HG03025 (cell line): ENCODE measurements around the gene YEATS2.

Experiments used
- ATAC-seq: cut with Tn5 transposase; IDR thresholded peaks from one replicate; pipeline ENCODE4 v1.9.1; 2021; ENCODE audit warnings: mild to moderate bottlenecking, moderate library complexity; ENCODE audit not compliant: unreplicated experiment, low FRiP score

YEATS2 gene

GRCh38 chr3:183826448-183827250 is 129.1 kb downstream of the YEATS2 start:
- ATAC-seq = no peak

- no peak for ATAC-seq
These were observed 130.4 kb downstream of the YEATS2 start for GRCh38 chr3:183827809-183828537.

- no peak for ATAC-seq
These were observed 130.9 kb downstream of the YEATS2 start for GRCh38 chr3:183828538-183828870.

DNA sequence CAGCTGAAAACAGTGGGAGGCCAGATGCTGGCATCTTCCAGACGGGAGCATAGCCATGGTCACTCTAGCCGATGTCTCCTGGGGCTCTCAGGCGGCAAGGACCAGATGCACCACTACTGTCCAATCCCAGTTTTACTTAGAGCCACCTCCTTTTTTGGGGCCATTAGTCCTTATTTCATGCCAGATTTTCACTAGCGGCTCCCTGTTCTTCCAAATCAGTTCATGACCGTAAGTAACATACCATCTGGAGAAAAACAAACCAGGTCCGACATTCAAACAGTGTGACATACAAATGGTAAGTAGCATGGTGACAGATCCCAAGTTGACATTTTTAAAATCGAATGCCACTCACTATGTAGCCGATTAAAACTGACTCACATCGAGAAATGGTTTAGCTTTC is 131.9 kb downstream of the YEATS2 start:
- no peak for ATAC-seq

GRCh38 chr3:183830187-183830586 is 132.6 kb downstream of the YEATS2 start:
- ATAC-seq = no peak

DNA sequence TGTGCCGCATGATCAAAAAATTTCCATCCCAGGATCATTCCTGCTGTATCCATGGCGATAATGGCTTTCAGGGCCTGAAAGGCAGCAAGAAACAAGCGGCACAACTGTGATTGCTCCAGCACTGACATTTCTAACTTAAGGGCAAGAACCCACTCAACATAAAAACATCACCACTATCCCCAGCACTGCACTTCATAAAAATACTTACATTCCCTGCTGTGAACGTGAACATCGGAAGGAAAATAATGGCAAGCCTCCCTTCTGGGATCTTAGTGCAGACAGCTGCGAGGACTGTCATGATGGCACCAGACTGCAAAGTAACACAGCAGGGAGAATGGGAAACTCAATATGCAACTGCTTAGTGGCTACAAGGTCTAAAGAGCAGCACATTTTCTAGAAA is 135.9 kb downstream of the YEATS2 start:
- ATAC-seq = no peak

DNA sequence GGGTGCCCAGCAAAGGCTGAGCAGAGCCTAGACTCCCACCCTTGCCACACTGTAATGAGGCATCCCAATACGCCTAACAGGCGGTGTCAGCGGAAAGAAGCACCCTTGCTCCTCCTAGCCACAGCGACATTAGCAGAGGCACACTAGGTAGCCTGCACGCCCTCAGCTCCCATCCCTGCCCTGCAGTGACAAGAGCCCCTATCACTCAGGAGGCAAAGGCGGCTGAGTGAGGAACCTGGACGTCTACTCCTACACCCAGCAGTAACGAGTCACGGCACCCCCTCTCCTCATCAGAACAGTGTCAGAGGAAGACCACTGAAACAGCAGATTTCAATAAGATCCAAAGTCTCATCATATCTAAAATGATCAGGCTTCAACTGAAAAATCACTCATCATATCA is 139.8 kb downstream of the YEATS2 start:
- ATAC-seq = no peak

DNA sequence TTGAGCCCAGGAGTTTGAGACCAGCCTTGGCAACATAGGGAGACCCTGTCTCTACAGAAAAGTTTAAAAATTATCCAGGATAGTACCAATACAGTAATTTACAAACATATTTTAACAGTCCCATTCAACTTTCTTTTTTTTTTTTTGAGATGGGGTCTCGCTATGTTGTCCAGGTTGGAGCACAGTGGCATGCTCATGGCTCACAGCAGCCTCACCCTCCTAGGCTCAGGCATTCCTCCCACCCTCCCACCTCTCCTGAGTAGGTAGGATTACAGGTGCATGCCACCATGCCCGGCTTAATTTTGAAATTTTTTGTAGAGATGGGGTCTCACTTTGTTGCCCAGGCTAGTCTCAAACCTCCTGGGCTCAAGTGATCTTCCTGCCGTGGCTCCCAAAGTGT is 140.3 kb downstream of the YEATS2 start:
- ATAC-seq = no peak

DNA sequence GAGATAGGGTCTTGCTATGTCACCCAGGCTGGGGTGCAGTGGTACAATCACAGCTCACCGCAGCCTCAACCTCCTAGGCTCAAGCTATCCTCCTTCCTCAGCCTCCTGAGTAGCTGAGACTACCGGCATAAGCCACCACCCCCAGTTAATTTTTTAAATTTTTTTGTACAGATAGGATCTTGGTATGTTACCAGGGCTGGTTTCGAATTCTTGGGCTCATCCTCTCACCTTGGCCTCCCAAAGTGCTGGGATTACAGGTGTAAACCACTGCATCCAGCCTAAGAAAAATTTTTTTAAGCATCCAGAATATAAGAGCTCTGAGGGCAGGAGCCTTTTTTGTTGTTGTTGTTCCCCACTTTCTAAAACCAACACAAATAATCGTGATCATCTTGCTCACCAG is 142.2 kb downstream of the YEATS2 start:
- ATAC-seq = no peak

DNA sequence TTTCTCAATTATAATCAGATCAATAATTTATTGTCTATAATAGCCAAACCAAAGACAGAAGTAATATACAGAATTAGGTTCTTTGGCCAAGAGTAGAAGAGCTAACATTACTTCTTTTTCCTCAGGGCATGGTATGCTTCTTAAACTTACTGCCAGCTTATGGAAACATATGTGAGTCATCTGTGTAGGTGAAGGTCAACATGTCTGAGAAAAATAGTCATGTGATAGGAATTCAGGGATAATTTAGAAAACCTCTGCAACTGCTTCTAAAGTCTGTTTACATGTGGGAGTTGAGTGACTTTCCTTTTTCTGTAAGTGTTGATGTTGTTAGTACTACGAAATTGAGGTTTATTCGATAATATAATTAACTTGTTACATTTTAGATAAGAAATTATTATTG is 147.0 kb downstream of the YEATS2 start:
- ATAC-seq = no peak

DNA sequence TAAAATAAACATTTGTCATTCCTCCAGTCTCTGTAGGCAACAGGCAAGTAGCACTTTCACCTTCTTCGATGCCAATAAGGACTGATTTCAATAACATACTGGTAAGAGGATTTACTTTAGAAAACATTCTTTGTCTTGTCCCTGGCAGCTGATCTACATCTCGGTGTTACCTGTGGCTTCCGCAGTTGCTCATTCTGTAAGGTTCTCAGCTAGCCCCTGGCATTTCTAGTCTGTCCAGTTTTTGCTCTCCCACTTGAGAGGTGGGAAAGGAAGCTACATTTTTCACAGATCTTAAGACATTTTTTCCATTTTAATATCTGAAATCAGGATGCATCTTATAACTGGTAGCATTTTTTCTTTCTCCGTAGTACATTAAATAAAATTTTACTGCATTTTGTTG is 147.5 kb downstream of the YEATS2 start:
- ATAC-seq = no peak

DNA sequence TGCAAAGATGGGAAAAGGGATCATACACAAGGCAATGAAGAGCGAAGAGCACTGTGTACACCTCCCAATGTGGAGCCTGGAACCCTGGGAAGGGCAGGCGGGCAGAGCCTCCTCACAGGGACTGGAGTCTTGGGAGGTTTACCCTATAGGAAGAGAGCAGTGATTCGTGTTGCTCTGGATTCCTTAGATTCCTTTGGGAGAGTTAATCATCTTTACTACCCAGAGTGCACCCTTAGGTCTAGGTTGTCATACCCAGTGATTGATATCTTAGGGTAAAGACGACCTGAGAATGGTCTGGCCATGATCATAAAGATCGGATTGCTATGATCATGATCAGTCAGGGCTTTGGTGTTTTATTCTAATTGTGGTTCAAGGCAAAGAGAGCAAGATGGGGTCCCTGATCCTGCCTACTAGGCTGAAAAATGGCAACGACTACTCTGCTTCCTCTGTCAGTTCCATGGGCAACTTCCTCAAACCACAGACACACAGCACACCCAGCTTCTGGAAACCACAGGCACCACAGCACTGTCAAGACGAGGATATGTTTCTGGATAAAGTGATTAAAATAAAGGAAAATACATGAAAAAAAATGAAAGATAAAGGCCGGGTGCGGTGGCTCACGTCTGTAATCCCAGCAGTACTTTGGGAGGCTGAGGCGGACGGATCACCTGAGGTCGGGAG is 148.2 kb downstream of the YEATS2 start:
- ATAC-seq = no peak

- ATAC-seq = no peak
These were observed 156.9 kb downstream of the YEATS2 start for GRCh38 chr3:183854318-183855035.

DNA sequence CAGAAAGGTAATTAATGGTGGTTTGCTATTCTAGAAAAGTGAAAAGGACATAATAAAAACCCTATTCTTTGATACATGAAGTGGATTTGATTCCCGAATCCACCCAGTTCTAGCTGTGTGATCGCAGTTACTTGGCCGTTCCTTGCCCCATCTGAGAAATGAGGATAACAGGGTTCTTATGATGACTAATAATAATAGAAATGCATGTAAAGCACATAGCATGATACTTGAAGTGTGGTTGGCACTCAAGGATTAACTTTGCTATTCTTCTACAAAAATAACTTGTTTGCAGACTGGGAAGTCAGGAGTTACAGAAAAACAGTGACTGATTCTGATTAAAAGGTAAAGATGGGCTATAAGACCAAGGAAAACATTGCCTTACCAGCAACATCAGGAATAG is 160.3 kb downstream of the YEATS2 start:
- ATAC-seq = no peak
